SH-SY5Y (cell line): ENCODE results near the gene INTS7.

Experiments
- GATA2 ChIP-seq: IDR thresholded peaks from 2 replicates; pipeline ENCODE4 v1.6.1; 2011; ENCODE audit warnings: mild to moderate bottlenecking, low read depth, low read length
- GATA3 ChIP-seq: IDR thresholded peaks from 2 replicates; pipeline ENCODE4 v1.6.1; 2011; ENCODE audit warnings: low read depth, mild to moderate bottlenecking, low read length, moderate library complexity

GRCh38 chr1:212009561-212009960, 25.8 kb downstream of the INTS7 start:
- TF ChIP-seq GATA2 (no peak), GATA3 (no peak)
